Karpas-422 (cell line): ENCODE results near the gene CEBPA. TPM values are rescaled to one million over a fixed set of nuclear protein-coding genes. Genes with fewer than 3 reads are reported as not detected.

ENCODE experiments used
- DNase-seq: peaks from one replicate; pipeline ENCODE4 v3.0.0-alpha.2; 2015
- H2AFZ ChIP-seq: fragments of 200-600 bp; sonication (generic); 2 replicates; pipeline ENCODE4 v1.6.1; 2014; ENCODE audit warnings: antibody characterized with exemption, low read length, mixed read lengths
- H3K27ac ChIP-seq: fragments of 200-600 bp; sonication (generic); 2 replicates; pipeline ENCODE4 v1.5.1; 2014; ENCODE audit warnings: mild to moderate bottlenecking, low read length, moderate library complexity
- H3K27me3 ChIP-seq: fragments of 200-600 bp; sonication (generic); 2 replicates; pipeline ENCODE4 v1.6.1; 2014; ENCODE audit warnings: low read length, mixed read lengths
- H3K36me3 ChIP-seq: fragments of 200-600 bp; sonication (generic); 2 replicates; pipeline ENCODE4 v1.6.1; 2014; ENCODE audit warnings: low read length, mixed read lengths; ENCODE audit not compliant: insufficient read depth
- H3K4me1 ChIP-seq: fragments of 200-600 bp; sonication (generic); 2 replicates; pipeline ENCODE4 v1.6.1; 2014; ENCODE audit warnings: mild to moderate bottlenecking, low read length, mixed read lengths
- H3K4me2 ChIP-seq: fragments of 200-600 bp; sonication (generic); 2 replicates; pipeline ENCODE4 v1.6.1; 2014; ENCODE audit warnings: low read length, low read depth, mild to moderate bottlenecking; ENCODE audit not compliant: poor library complexity, severe bottlenecking
- H3K4me3 ChIP-seq: fragments of 200-600 bp; sonication (generic); 2 replicates; pipeline ENCODE4 v1.5.1; 2014; ENCODE audit warnings: mild to moderate bottlenecking, antibody characterized with exemption, low read length, mixed read lengths
- H3K79me2 ChIP-seq: fragments of 200-600 bp; sonication (generic); 2 replicates; pipeline ENCODE4 v1.6.1; 2014; ENCODE audit warnings: mild to moderate bottlenecking, low read length, mixed read lengths
- H3K9ac ChIP-seq: fragments of 200-600 bp; sonication (generic); 2 replicates; pipeline ENCODE4 v1.6.0; 2014; ENCODE audit warnings: low read length
- H3K9me2 ChIP-seq: fragments of 200-600 bp; sonication (generic), shearing (Covaris generic); replicated peaks from 2 replicates; pipeline ENCODE4 v1.6.0; 2014; ENCODE audit warnings: mild to moderate bottlenecking, low read length, moderate library complexity; ENCODE audit not compliant: insufficient read depth
- H3K9me3 ChIP-seq: fragments of 300-700, 200-600 bp; sonication (generic); 2 replicates; pipeline ENCODE4 v1.6.1; 2014; ENCODE audit warnings: low read length, mixed read lengths
- H4K20me1 ChIP-seq: fragments of 200-600 bp; sonication (generic); 2 replicates; pipeline ENCODE4 v1.6.1; 2014; ENCODE audit warnings: mild to moderate bottlenecking, antibody characterized with exemption, low read length, low read depth; ENCODE audit not compliant: insufficient read depth
- total RNA-seq: library from RNA; depleted of rRNA; stranded (reverse); fragments of >200 nt; shearing (Covaris generic); gene quantifications from 2 replicates; pipeline ENCODE4 v1.2.3, GENCODE V29; 2014; ENCODE audit warnings: low replicate concordance; rRNA removed

CEBPA gene
- total RNA-seq: not detected in 2 replicates

GRCh38 chr19:33302175-33302973, at the start of gene CEBPA:
Gene CEBPA, minus strand, starts transcription at chr19:33302534. Its CDS starts 120 bp downstream, at chr19:33302414.
- no peak within 1 kb of the TSS for H3K4me3 ChIP-seq
- DNase-seq: peak; percentile 75

GRCh38 chr19:33350538-33351309, 48.4 kb upstream of the CEBPA start:
- no peaks in the 10 kb centered on the region for H3K27me3 ChIP-seq
- no peaks in the 10 kb centered on the region for H3K9me3 ChIP-seq
- H3K4me3 ChIP-seq: no peak overlapping the region
- no peak overlapping the region for H3K4me2 ChIP-seq
- H3K79me2 ChIP-seq: no peaks in the 10 kb centered on the region
- H4K20me1 ChIP-seq: no peaks in the 10 kb centered on the region
- no peak overlapping the region for H2AFZ ChIP-seq
- H3K9ac ChIP-seq: no peak overlapping the region
- H3K36me3 ChIP-seq: no peaks in the 10 kb centered on the region
- no peaks in the 10 kb centered on the region for H3K4me1 ChIP-seq
- no peaks in the 10 kb centered on the region for H3K9me2 ChIP-seq
- DNase-seq: no peak
- no peak overlapping the region for H3K27ac ChIP-seq

More at GRCh38 chr19:33302175-33302973, at the start of gene CEBPA:
- H2AFZ ChIP-seq: no peak within 1 kb of the TSS
- H3K9me2 ChIP-seq: no peaks in the 10 kb centered on the region
- H3K36me3 ChIP-seq: no peaks in the 10 kb centered on the region
- no peaks in the 10 kb centered on the region for H4K20me1 ChIP-seq
- no peaks in the 10 kb centered on the region for H3K4me1 ChIP-seq
- no peak within 1 kb of the TSS for H3K9ac ChIP-seq
- H3K4me2 ChIP-seq: no peak within 1 kb of the TSS
- H3K9me3 ChIP-seq: no peaks in the 10 kb centered on the region
- no peaks in the 10 kb centered on the region for H3K79me2 ChIP-seq
- H3K27ac ChIP-seq: no peak within 1 kb of the TSS
- no peaks in the 10 kb centered on the region for H3K27me3 ChIP-seq

GRCh38 chr19:33349319-33350289, 47.3 kb upstream of the CEBPA start:
- Histone ChIP-seq H3K4me2 (no peak overlapping the region), H3K9ac (no peak overlapping the region), H3K9me3 (no peaks in the 10 kb centered on the region), H3K36me3 (no peaks in the 10 kb centered on the region), H3K4me1 (no peaks in the 10 kb centered on the region), H3K79me2 (no peaks in the 10 kb centered on the region), H3K4me3 (no peak overlapping the region), H2AFZ (no peak overlapping the region), H3K27me3 (no peaks in the 10 kb centered on the region), H3K9me2 (no peaks in the 10 kb centered on the region), H4K20me1 (no peaks in the 10 kb centered on the region), H3K27ac (no peak overlapping the region)
- DNase-seq: no peak

- H2AFZ ChIP-seq: no peak overlapping the region
- no peak overlapping the region for H3K27ac ChIP-seq
- no peak overlapping the region for H3K4me3 ChIP-seq
- DNase-seq: no peak
- no peaks in the 10 kb centered on the region for H4K20me1 ChIP-seq
- H3K9ac ChIP-seq: no peak overlapping the region
- no peaks in the 10 kb centered on the region for H3K9me2 ChIP-seq
- no peaks in the 10 kb centered on the region for H3K27me3 ChIP-seq
- no peaks in the 10 kb centered on the region for H3K79me2 ChIP-seq
- no peak overlapping the region for H3K4me2 ChIP-seq
- no peaks in the 10 kb centered on the region for H3K36me3 ChIP-seq
- H3K9me3 ChIP-seq: no peaks in the 10 kb centered on the region
- no peaks in the 10 kb centered on the region for H3K4me1 ChIP-seq
These were observed 46.1 kb upstream of the CEBPA start for GRCh38 chr19:33348301-33349010.

- H3K79me2 ChIP-seq: no peaks in the 10 kb centered on the region
- H3K9me3 ChIP-seq: no peaks in the 10 kb centered on the region
- no peaks in the 10 kb centered on the region for H3K9me2 ChIP-seq
- no peaks in the 10 kb centered on the region for H3K27me3 ChIP-seq
- no peak overlapping the region for H3K9ac ChIP-seq
- H3K36me3 ChIP-seq: no peaks in the 10 kb centered on the region
- H3K4me3 ChIP-seq: no peak overlapping the region
- H3K4me2 ChIP-seq: no peak overlapping the region
- no peak overlapping the region for H3K27ac ChIP-seq
- no peaks in the 10 kb centered on the region for H3K4me1 ChIP-seq
- no peak for DNase-seq
- H2AFZ ChIP-seq: no peak overlapping the region
- no peaks in the 10 kb centered on the region for H4K20me1 ChIP-seq
These were observed 45.0 kb upstream of the CEBPA start for GRCh38 chr19:33347300-33347699.

- Histone ChIP-seq H3K9ac (no peak overlapping the region), H2AFZ (no peak overlapping the region), H4K20me1 (no peaks in the 10 kb centered on the region)
These were observed 44.3 kb upstream of the CEBPA start for GRCh38 chr19:33346665-33347064.

GRCh38 chr19:33345163-33345562, 42.8 kb upstream of the CEBPA start:
- no peaks in the 10 kb centered on the region for H3K4me1 ChIP-seq
- no peak overlapping the region for H3K9ac ChIP-seq
- no peaks in the 10 kb centered on the region for H3K36me3 ChIP-seq
- H2AFZ ChIP-seq: no peak overlapping the region
- DNase-seq: no peak
- H3K9me3 ChIP-seq: no peaks in the 10 kb centered on the region
- H3K27ac ChIP-seq: no peak overlapping the region
- H3K79me2 ChIP-seq: no peaks in the 10 kb centered on the region
- no peaks in the 10 kb centered on the region for H3K9me2 ChIP-seq
- H3K4me3 ChIP-seq: no peak overlapping the region
- no peaks in the 10 kb centered on the region for H3K27me3 ChIP-seq
- H3K4me2 ChIP-seq: no peak overlapping the region
- H4K20me1 ChIP-seq: no peaks in the 10 kb centered on the region

More at GRCh38 chr19:33346665-33347064, 44.3 kb upstream of the CEBPA start:
- H3K4me2 ChIP-seq: no peak overlapping the region
- no peak overlapping the region for H3K4me3 ChIP-seq
- H3K9me3 ChIP-seq: no peaks in the 10 kb centered on the region
- no peaks in the 10 kb centered on the region for H3K36me3 ChIP-seq
- no peaks in the 10 kb centered on the region for H3K79me2 ChIP-seq
- H3K27me3 ChIP-seq: no peaks in the 10 kb centered on the region
- DNase-seq: no peak
- H3K9me2 ChIP-seq: no peaks in the 10 kb centered on the region
- no peak overlapping the region for H3K27ac ChIP-seq
- no peaks in the 10 kb centered on the region for H3K4me1 ChIP-seq
